Thymus (tissue), 11 donors: ENCODE data around the gene HUNK. TPM values are rescaled to one million over a fixed set of nuclear protein-coding genes. Genes with fewer than 3 reads are reported as not detected.

Experiments
- DNase-seq, 9 donors: peaks; one replicate each; pipeline ENCODE4 v3.0.0-alpha.2; 2013; ENCODE audit warnings: low spot score in 9 of 9, low read depth in 6 of 9, missing footprints in 1 of 9
- H3K27ac ChIP-seq, 2 donors: one replicate each; pipeline ENCODE4 v1.5.1; 2013; ENCODE audit warnings: control low read depth in 1 of 2, low read depth in 1 of 2, low read length in 1 of 2, mild to moderate bottlenecking in 1 of 2, moderate library complexity in 1 of 2
- H3K27me3 ChIP-seq, 2 donors: one replicate each; pipeline ENCODE4 v1.5.1; 2013; ENCODE audit warnings: low read length in 1 of 2; ENCODE audit not compliant: control insufficient read depth in 2 of 2, insufficient read depth in 1 of 2
- H3K36me3 ChIP-seq, 2 donors: one replicate each; pipeline ENCODE4 v1.5.1; 2013; ENCODE audit warnings: low read length in 1 of 2, mild to moderate bottlenecking in 1 of 2, moderate library complexity in 1 of 2; ENCODE audit not compliant: control insufficient read depth in 2 of 2, insufficient read depth in 2 of 2
- H3K4me1 ChIP-seq, 2 donors: one replicate each; pipeline ENCODE4 v1.5.1; 2013; ENCODE audit warnings: low read length in 2 of 2; ENCODE audit not compliant: control insufficient read depth in 2 of 2, insufficient read depth in 2 of 2
- H3K4me3 ChIP-seq, 2 donors: one replicate each; pipeline ENCODE4 v1.5.1; 2013; ENCODE audit warnings: low read length in 2 of 2, control low read depth in 1 of 2, mild to moderate bottlenecking in 1 of 2
- H3K9me3 ChIP-seq, 2 donors: one replicate each; pipeline ENCODE4 v1.5.1; 2013; ENCODE audit warnings: low read length in 1 of 2, mild to moderate bottlenecking in 1 of 2; ENCODE audit not compliant: control insufficient read depth in 2 of 2, insufficient read depth in 1 of 2
- whole genome bisulfite sequencing: extraction: QIAGEN DNeasy Blood & Tissue Kit; methylation state at CpG from one replicate; pipeline ENCODE4 v1.1.7; 2013; 5-methylcytosine and 5-hydroxymethylcytosine counted together
- polyA plus RNA-seq: library from polyadenylated mRNA; stranded (reverse); fragments of 200-250 nt; gene quantifications from one replicate; pipeline ENCODE4 v1.2.3, GENCODE V29; 2013
- total RNA-seq: library from RNA; stranded (reverse); fragments of 120-200 nt; gene quantifications from one replicate; pipeline ENCODE4 v1.2.4, GENCODE V29; 2013
- donor health status: healthy.

HUNK gene
- total and polyA plus RNA-seq, 2 donors = 0.21 to 1.1 TPM

DNA sequence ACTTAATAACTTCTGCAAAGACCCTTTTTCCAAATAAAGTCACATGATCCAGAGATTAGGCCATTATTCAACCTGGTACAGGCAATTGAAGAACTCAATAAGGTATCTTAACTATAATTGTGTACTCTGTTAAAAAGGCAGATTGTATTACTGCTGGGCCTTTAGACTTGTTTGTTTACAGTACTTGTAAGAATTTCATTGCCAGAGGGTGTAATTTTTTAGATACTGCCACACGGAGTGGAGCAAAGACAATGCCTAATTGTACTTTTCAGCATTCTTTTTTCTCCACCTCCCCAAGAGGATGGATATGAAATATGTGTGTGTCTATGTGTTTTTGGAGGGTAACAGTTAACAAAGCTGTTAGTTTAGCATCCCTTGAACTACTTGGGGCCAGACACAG lies 47.5 kb downstream of the HUNK start:
- Histone ChIP-seq H3K4me3 (no peak overlapping the region), H3K27me3 (no peaks in the 10 kb centered on the region), H3K4me1 (no peaks in the 10 kb centered on the region), H3K27ac (no peak overlapping the region), H3K36me3 (no peaks in the 10 kb centered on the region), H3K9me3 (peaks cover 0 to 4% of the 10 kb centered on the region in 2 donors)
- WGBS = 93% methylated on average over 1 of the region's 1 CpG
- no peak for DNase-seq

DNA sequence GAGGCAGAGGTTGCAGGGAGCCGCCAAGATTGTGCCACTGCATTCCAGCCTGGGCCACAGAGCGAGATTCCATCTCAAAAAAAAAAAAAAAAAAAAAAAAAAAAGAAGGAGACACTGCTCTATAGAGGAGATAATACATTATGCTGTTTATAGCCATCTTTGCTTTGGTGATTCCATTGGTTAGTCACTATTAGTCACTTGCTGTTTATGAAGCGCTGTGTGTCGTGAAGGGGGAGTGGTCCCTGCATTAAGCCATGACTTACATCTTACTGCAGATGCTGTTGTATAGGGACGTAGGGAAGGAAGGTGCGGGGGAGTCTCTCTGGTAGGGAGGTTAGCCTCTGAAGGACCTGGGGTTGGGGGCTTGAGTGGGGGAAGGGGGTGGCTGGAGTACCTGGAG lies 48.3 kb downstream of the HUNK start:
- no peak overlapping the region for H3K4me3 ChIP-seq
- H3K36me3 ChIP-seq = no peaks in the 10 kb centered on the region
- H3K27me3 ChIP-seq = no peaks in the 10 kb centered on the region
- no peaks in the 10 kb centered on the region for H3K4me1 ChIP-seq
- peaks cover 0 to 4% of the 10 kb centered on the region in 2 donors for H3K9me3 ChIP-seq
- 95% methylated on average over 6 of the region's 6 CpGs for WGBS
- H3K27ac ChIP-seq = no peak overlapping the region
- DNase-seq = no peak

DNA sequence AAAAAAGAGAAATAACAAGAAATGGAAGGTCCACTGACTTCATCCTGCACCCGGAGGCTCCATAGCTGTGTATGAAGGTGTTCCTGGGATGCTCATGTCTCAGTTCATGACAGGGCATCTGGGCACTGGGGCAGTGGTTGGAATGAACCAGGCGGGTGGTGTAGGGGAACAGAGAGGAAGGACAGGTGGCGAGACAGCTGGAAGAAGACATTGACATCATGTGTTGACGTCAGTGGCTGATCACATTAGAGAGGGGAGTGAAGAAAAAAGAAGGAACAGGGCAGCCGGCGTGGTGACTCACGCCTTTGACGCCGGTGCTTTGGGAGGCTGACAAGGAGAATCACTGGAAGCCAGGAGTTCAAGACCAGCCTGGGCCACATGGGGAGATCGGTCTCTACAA lies 50.1 kb downstream of the HUNK start:
- H3K36me3 ChIP-seq = no peaks in the 10 kb centered on the region
- peaks cover 0 to 4% of the 10 kb centered on the region in 2 donors for H3K9me3 ChIP-seq
- no peak for DNase-seq
- no peak overlapping the region for H3K27ac ChIP-seq
- 96% methylated on average over 10 of the region's 10 CpGs for WGBS
- no peak overlapping the region for H3K4me3 ChIP-seq
- no peaks in the 10 kb centered on the region for H3K4me1 ChIP-seq
- H3K27me3 ChIP-seq = no peaks in the 10 kb centered on the region

DNA sequence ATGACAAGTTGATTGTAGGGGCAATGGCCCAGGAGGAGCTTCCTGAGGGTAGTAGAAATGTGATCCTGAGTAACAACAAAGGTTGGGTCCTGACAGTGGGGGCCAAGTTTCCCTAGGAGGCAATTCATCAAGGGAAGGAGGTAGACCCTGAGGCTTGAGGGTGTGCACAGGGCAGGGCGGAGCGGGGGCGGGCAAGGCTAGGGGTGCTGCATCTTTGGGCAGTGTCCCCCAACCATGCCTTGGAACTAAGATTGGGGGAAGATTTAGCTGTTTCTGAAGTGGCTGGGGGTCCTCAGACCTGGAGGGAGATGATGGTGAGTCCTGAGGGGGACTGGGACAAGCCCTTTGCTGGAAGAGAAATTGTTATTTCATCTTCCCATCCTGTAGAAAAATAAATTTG lies 50.9 kb downstream of the HUNK start:
- H3K4me1 ChIP-seq = no peaks in the 10 kb centered on the region
- peaks cover 0 to 4% of the 10 kb centered on the region in 2 donors for H3K9me3 ChIP-seq
- H3K36me3 ChIP-seq = no peaks in the 10 kb centered on the region
- DNase-seq = no peak
- H3K27ac ChIP-seq = no peak overlapping the region
- no peak overlapping the region for H3K4me3 ChIP-seq
- WGBS = 99% methylated on average over 3 of the region's 3 CpGs
- H3K27me3 ChIP-seq = no peaks in the 10 kb centered on the region

DNA sequence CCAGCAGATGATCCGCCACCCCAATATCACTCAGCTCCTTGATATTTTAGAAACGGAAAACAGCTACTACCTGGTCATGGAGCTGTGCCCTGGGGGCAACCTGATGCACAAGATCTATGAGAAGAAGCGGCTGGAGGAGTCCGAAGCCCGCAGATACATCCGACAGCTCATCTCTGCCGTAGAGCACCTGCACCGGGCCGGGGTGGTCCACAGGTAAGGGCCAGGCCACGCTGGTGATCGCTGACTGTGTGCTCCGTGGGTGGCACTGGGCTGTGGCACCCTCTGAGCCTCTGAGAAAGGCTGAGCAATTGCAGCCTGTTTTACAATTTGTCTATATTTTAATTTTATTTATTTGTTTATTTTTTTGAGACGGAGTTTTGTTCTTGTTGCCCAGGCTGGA lies 51.7 kb downstream of the HUNK start:
- WGBS = 96% methylated on average over 13 of the region's 13 CpGs
- no peak overlapping the region for H3K4me3 ChIP-seq
- no peaks in the 10 kb centered on the region for H3K36me3 ChIP-seq
- H3K9me3 ChIP-seq = peaks cover 0 to 4% of the 10 kb centered on the region in 2 donors
- no peaks in the 10 kb centered on the region for H3K4me1 ChIP-seq
- DNase-seq = no peak
- no peak overlapping the region for H3K27ac ChIP-seq
- H3K27me3 ChIP-seq = no peaks in the 10 kb centered on the region

DNA sequence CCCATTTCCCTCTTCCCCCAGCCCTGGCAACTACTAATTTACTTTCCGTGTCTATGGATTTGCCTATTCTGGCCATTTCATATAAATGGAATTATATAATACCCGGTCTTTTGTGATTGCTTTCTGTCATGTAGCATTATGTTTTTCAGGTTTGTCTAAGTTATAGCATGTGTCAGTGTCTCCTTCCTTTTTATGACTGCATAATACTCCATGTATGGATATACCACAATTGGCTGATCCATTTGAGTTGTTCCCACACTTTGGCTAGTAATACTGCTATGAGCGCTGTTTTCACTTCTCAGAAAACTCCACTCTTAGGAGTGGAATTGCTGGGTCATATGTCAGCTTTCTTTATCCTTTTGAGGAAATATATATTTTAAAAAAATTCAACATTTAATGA lies 53.7 kb downstream of the HUNK start:
- Histone ChIP-seq H3K27me3 (no peaks in the 10 kb centered on the region), H3K36me3 (no peaks in the 10 kb centered on the region), H3K4me1 (no peaks in the 10 kb centered on the region), H3K9me3 (no peaks in the 10 kb centered on the region), H3K4me3 (no peak overlapping the region), H3K27ac (no peak overlapping the region)
- no peak for DNase-seq
- WGBS = 97% methylated on average over 3 of the region's 3 CpGs

DNA sequence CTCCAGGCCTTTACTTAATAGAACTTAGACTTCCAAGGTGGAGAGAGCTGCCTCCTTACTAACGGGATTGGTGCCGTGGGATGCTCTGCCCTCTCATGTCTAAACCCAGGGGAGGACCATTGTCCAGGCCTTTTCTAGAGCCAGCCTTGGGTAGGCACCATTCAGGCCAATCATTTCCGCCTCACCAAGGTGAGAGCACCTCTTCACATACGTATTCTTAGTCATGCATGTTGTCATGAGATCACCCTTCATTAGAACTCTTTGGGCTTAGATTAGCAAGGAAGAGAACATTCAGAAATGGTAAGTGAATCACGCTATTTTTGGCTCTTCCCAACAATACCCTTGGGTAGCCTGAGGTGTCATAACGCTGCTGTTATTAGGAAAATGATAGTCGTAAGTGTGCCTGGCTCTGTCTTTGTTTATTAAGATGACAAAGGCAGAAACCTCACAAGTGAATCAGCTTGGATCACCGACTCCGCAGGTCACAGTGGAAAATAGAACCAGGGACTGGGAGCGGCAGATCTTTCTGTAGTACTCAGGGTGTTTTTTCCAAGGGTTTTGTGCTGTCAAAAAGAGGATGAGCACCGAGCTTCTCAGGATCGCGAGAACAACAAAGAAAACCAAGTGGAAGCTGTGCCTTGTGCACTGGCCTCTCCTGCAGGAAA lies 55.0 kb downstream of the HUNK start:
- 88% methylated on average over 13 of the region's 13 CpGs for WGBS
- no peak for DNase-seq
- no peaks in the 10 kb centered on the region for H3K4me1 ChIP-seq
- no peak overlapping the region for H3K27ac ChIP-seq
- no peaks in the 10 kb centered on the region for H3K9me3 ChIP-seq
- no peaks in the 10 kb centered on the region for H3K36me3 ChIP-seq
- H3K4me3 ChIP-seq = no peak overlapping the region
- H3K27me3 ChIP-seq = no peaks in the 10 kb centered on the region

DNA sequence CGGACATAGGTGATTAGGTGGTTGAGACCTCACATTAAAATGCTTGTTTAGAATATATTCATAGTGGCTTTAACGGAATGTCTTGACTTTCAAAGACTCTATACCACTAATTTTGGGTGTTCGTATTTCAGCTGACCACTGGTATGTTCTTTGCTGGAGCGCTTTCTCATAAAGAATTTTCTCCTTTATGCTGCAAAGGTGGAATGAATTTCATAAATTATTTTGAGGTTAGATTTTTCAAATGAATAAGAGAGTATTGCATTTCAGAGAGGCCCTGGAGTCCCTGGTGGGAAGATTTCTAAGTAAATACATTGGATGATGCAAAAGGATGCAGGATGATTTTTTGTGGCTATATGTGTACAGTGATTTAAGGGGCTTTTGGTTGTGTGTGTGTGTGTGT lies 55.8 kb downstream of the HUNK start:
- no peaks in the 10 kb centered on the region for H3K36me3 ChIP-seq
- H3K4me3 ChIP-seq = no peak overlapping the region
- no peaks in the 10 kb centered on the region for H3K27me3 ChIP-seq
- no peak for DNase-seq
- no peaks in the 10 kb centered on the region for H3K9me3 ChIP-seq
- no peak overlapping the region for H3K27ac ChIP-seq
- H3K4me1 ChIP-seq = no peaks in the 10 kb centered on the region
- 81% methylated on average over 4 of the region's 4 CpGs for WGBS

DNA sequence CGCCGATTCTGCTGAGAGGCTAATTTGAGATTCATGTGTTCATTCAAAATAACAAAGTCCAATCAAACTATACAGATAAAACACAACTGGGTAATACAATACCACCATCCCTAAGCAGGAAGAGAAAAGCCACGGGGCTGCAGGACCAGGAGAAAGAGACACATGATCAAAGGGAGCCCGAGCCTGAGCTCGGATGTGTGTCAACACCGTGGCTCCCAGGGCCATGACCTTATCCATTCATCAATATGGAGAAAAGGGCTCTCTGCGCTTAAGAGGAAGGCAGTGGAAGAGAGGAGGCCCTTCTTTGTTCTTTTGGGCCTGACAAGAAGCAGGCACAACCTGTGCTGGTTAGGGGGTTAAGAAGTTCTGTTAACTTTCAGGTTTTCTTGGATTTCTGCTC lies 56.7 kb downstream of the HUNK start:
- Histone ChIP-seq H3K27me3 (no peaks in the 10 kb centered on the region), H3K4me1 (no peaks in the 10 kb centered on the region), H3K4me3 (no peak overlapping the region), H3K36me3 (no peaks in the 10 kb centered on the region), H3K27ac (no peak overlapping the region), H3K9me3 (no peaks in the 10 kb centered on the region)
- 65% methylated on average over 7 of the region's 7 CpGs for WGBS
- no peak for DNase-seq

DNA sequence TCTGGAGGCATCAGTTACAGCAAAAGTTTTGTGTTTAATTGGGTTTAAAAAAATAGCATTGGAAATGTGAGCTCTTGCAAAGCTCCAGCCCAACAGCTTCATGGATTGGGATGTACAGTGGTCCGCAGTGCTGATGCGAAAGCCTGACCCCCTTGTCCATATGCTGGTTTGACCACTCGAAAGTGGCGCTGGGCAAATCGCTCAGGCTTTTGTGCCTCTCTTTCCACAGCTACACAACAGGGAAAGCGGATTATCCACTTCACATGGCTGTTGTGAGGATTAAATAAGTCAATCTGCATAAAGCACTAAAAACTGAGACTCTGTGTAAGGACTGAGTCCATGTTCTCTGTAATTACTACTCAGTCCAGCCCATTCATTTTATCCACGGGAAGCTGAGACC lies 57.2 kb downstream of the HUNK start:
- 96% methylated on average over 7 of the region's 7 CpGs for WGBS
- Histone ChIP-seq H3K4me1 (no peaks in the 10 kb centered on the region), H3K4me3 (no peak overlapping the region), H3K36me3 (no peaks in the 10 kb centered on the region), H3K27me3 (no peaks in the 10 kb centered on the region), H3K9me3 (no peaks in the 10 kb centered on the region), H3K27ac (no peak overlapping the region)
- DNase-seq = no peak
